Breast epithelium (tissue), 3 donors: Measurements from ENCODE around the gene DPM1.

Experiments used
- CTCF ChIP-seq, 3 donors: fragments of 450-650 bp; IDR thresholded peaks; one replicate each; pipeline ENCODE4 v1.5.1; 2016 to 2017; ENCODE audit warnings: antibody characterized with exemption in 3 of 3, mild to moderate bottlenecking in 3 of 3, moderate library complexity in 3 of 3
- POLR2A ChIP-seq: fragments of 450-650 bp; IDR thresholded peaks from one replicate; pipeline ENCODE4 v1.6.1; 2016; ENCODE audit warnings: antibody characterized with exemption, mild to moderate bottlenecking, moderate library complexity
- POLR2AphosphoS5 ChIP-seq, 3 donors: sonication (generic); formaldehyde crosslinking; IDR thresholded peaks; one replicate each; pipeline ENCODE4 v1.6.1; 2017; ENCODE audit warnings: antibody characterized with exemption in 3 of 3

- TF ChIP-seq CTCF (IDR thresholded peaks at IDR 0.05), result peak in 2 of 3 donors; percentile 24 to 31
- no peak for TF ChIP-seq POLR2A
- TF ChIP-seq POLR2AphosphoS5 (IDR thresholded peaks at IDR 0.05), result no peak
Measured at GRCh38 chr20:50992733-50993457, 34.6 kb upstream of the DPM1 start.
